Calu3 (cell line): Measurements from ENCODE around the gene KANSL1. TPM values are rescaled to one million over a fixed set of nuclear protein-coding genes. Genes with fewer than 3 reads are reported as not detected.

Source experiments
- BruUV-seq: library from RNA; stranded (reverse); fragments of 400-500 nt; replicated peaks from 2 replicates; lab custom pipeline; 2021; lab: Mats Ljungman, UMichigan
- CTCF ChIA-PET: fragments of 300-600 bp; sonication (Branson Sonifier 250); formaldehyde crosslinking; loops from one replicate; lab custom pipeline; 2022; ENCODE audit warnings: antibody characterized with exemption; lab: Charles Lee
- DNase-seq: peaks from one replicate; pipeline ENCODE4 v3.0.0; 2022
- H3K27ac Mint-ChIP-seq: one replicate; pipeline ENCODE4 v1.8.0; 2022; ENCODE audit warnings: mixed read lengths; ENCODE audit not compliant: unreplicated experiment
- H3K27me3 Mint-ChIP-seq: one replicate; pipeline ENCODE4 v1.8.0; 2022; ENCODE audit warnings: mixed read lengths; ENCODE audit not compliant: unreplicated experiment
- H3K36me3 Mint-ChIP-seq: one replicate; pipeline ENCODE4 v1.8.0; 2022; ENCODE audit warnings: mild to moderate bottlenecking, moderate library complexity, mixed read lengths; ENCODE audit not compliant: insufficient read depth, unreplicated experiment
- H3K4me1 Mint-ChIP-seq: one replicate; pipeline ENCODE4 v1.8.0; 2022; ENCODE audit warnings: mild to moderate bottlenecking, low read depth, mixed read lengths; ENCODE audit not compliant: unreplicated experiment
- H3K4me3 Mint-ChIP-seq: one replicate; pipeline ENCODE4 v1.8.0; 2022; ENCODE audit warnings: mild to moderate bottlenecking, low read depth, moderate library complexity, mixed read lengths; ENCODE audit not compliant: unreplicated experiment
- H3K9me3 Mint-ChIP-seq: one replicate; pipeline ENCODE4 v1.8.0; 2022; ENCODE audit warnings: low read depth, mixed read lengths; ENCODE audit not compliant: unreplicated experiment
- intact Hi-C: fragments of 100-400 bp; cut with micrococcal nuclease; formaldehyde crosslinking; loops from one replicate; pipeline ENCODE4 v1.10.0; 2022; ENCODE audit not compliant: unreplicated experiment
- total RNA-seq: library from RNA; stranded (reverse); gene quantifications from 2 replicates; pipeline ENCODE4 v1.2.3, GENCODE V29; 2022
- TF ChIP-seq, protein P1 (sequence below): fragments of 200-600 bp; IDR thresholded peaks from one replicate; pipeline ENCODE4 v1.8.0; 2022; ENCODE audit warnings: antibody characterized with exemption; ENCODE audit not compliant: unreplicated experiment

The KANSL1 gene
- total RNA-seq, 1 experiment from 2014 or later: 190 TPM

DNA sequence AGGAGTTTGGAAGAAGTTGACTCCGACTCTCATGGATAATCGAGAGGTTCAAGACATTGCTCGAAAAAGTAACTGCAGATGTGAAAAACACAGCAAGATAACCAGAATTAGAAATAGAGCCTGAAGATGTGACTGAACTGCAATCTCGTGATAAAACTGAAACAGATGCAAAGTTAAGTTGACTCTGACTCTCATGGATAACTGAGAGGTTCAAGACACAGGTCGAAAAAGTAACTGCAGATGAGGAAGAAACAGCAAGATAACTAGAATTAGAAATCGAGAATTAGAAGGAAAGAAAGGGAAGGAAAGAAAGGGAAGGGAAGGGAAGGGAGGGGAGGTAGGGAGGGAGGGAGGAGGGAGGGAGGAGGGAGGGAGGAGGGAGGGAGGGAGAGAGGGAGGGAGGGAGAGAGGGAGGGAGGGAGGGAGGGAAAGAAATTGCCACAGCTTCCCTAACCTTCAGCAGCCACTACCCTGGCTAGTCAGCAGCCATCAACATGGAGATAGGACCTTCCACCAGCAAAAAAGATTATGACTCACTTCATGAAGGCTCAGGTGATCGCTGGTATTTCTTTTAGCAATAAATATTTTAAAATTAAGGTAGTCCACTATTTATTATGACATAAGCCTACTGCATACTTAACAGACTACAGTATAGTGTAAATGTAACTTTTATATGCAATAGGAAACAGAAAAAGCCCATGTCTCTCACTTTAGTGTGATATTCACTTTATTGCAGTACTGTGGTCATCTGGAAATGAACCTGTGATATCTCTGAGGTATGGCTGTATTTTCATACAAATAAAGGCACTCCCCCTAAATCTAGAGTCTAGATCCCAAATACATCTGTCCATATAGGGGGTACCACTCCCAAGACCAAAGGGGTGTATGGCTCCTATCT, 68.3 kb downstream of the KANSL1 start:
- no peak for DNase-seq
- CTCF ChIA-PET: interaction anchor here (0.6 to 1.3 kb wide), 3 partner anchors 68 to 977 kb away, joined by 4 to 6 read pairs (median 5); partner anchors contain the start of genes HEXIM1 and KANSL1
- intact Hi-C loops: no loop called here
- Mint-ChIP-seq H3K9me3 (no peaks in the 10 kb centered on the region), H3K4me1 (peaks cover 36% of the 10 kb centered on the region), H3K27ac (no peak overlapping the region), H3K4me3 (no peak overlapping the region), H3K36me3 (peaks cover 5% of the 10 kb centered on the region), H3K27me3 (no peaks in the 10 kb centered on the region)
- BruUV-seq: no TSS peak
- TF ChIP-seq, protein P1, sequence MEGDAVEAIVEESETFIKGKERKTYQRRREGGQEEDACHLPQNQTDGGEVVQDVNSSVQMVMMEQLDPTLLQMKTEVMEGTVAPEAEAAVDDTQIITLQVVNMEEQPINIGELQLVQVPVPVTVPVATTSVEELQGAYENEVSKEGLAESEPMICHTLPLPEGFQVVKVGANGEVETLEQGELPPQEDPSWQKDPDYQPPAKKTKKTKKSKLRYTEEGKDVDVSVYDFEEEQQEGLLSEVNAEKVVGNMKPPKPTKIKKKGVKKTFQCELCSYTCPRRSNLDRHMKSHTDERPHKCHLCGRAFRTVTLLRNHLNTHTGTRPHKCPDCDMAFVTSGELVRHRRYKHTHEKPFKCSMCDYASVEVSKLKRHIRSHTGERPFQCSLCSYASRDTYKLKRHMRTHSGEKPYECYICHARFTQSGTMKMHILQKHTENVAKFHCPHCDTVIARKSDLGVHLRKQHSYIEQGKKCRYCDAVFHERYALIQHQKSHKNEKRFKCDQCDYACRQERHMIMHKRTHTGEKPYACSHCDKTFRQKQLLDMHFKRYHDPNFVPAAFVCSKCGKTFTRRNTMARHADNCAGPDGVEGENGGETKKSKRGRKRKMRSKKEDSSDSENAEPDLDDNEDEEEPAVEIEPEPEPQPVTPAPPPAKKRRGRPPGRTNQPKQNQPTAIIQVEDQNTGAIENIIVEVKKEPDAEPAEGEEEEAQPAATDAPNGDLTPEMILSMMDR: no peak

DNA sequence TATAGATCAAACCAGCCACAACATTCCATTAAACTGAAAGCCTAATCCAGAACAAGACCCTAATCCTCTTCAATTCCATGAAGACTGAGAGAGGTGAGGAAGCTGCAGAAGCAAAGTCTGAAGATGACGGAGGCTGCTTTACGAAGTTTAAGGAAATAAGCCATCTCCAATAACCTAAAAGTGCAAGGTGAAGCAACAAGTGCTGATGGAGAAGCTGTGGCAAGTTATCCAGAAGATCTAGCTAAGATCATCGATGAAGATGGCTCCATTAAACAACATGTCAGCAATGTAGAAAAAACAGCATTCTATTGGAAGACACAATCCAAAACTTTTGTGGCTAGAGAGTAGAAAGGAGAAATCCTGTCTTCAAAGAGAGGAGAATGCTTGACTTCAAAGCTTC, 69.6 kb downstream of the KANSL1 start:
- Mint-ChIP-seq H3K9me3 (no peaks in the 10 kb centered on the region), H3K27me3 (no peaks in the 10 kb centered on the region), H3K27ac (no peak overlapping the region), H3K36me3 (peaks cover 5% of the 10 kb centered on the region), H3K4me3 (no peak overlapping the region), H3K4me1 (peaks cover 40% of the 10 kb centered on the region)
- BruUV-seq: no TSS peak
- CTCF ChIA-PET: no interaction called here
- no peak for DNase-seq
- intact Hi-C loops: no loop called here
- TF ChIP-seq, protein P1: no peak

- BruUV-seq: no TSS peak
- peaks cover 5% of the 10 kb centered on the region for H3K36me3 Mint-ChIP-seq
- intact Hi-C loops: no loop called here
- H3K27ac Mint-ChIP-seq: no peak overlapping the region
- H3K4me3 Mint-ChIP-seq: no peak overlapping the region
- TF ChIP-seq, protein P1: no peak
- no peak for DNase-seq
- no peaks in the 10 kb centered on the region for H3K27me3 Mint-ChIP-seq
- CTCF ChIA-PET: no interaction called here
- peaks cover 33% of the 10 kb centered on the region for H3K4me1 Mint-ChIP-seq
- H3K9me3 Mint-ChIP-seq: no peaks in the 10 kb centered on the region
These were observed 70.8 kb downstream of the KANSL1 start for GRCh38 chr17:46122486-46122871.

- Mint-ChIP-seq H3K36me3 (peaks cover 5% of the 10 kb centered on the region), H3K4me3 (no peak overlapping the region), H3K27ac (no peak overlapping the region), H3K27me3 (no peaks in the 10 kb centered on the region), H3K4me1 (peaks cover 33% of the 10 kb centered on the region), H3K9me3 (no peaks in the 10 kb centered on the region)
- CTCF ChIA-PET: interaction anchor here (0.7 kb wide), 2 partner anchors 22 to 83 kb away, joined by 3 to 4 read pairs; no protein-coding TSS in a partner anchor
- BruUV-seq: no TSS peak
- intact Hi-C loops: no loop called here
- no peak for DNase-seq
- TF ChIP-seq, protein P1: no peak
These were observed 71.3 kb downstream of the KANSL1 start for GRCh38 chr17:46121841-46122485.
